ENCODE data around the gene ATXN2.
"Not testable (repeated sequence)": the region's sequence is repeated elsewhere in the genome, so short reads cannot be mapped to it uniquely, and the experiment has no call there.

- not testable (repeated sequence) for TF ChIP-seq CTCF (IDR thresholded peaks at IDR 0.05; ENCODE audit: low read length); EZH2 (optimal IDR thresholded peaks at IDR 0.05; ENCODE audit: low read depth, low read length); EZH2phosphoT487 (IDR thresholded peaks at IDR 0.05; ENCODE audit: low read length)
Measured at GRCh38 chr12:111617841-111618240, 18.7 kb upstream of the ATXN2 start.

Data from MM.1S (cell line).